ENCODE results near the gene SSTR3.

The SSTR3 gene

DNA sequence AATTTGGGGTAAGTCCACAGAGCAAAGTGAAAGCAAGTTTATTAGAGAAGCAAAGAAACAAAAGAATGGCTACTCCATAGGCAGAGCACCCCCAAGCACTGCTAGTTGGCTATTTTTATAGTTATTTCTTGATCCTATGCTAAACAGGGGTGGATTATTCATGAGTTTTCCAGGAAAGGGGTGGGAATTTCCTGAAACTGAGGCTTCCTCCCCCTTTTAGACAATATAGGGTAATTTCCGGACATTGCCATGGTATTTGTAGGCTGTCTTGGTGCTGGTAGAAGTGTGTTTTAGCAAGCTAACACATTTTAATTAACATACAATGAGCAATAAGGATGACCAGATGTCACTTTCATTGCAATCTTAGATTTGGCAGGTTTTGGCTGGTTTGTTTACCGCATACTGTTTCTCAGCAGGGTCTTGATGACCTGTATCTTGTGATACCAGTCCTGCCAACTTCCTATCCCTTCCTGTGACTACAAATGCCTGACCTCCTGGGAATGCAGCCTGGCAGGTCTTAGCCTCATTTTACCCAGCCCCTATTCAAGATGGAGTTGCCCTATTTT, 23.3 kb downstream of the SSTR3 start:
- H3K4me3 ChIP-seq (ENCODE audit: low read depth, low read length), result no peak overlapping the region
- no peak for DNase-seq (ENCODE audit: low read depth, low spot score)
- in situ Hi-C loops (cut with HindIII; ENCODE audit: low sequenced_read_pairs), result no loop called here
- TF ChIP-seq, protein P1, sequence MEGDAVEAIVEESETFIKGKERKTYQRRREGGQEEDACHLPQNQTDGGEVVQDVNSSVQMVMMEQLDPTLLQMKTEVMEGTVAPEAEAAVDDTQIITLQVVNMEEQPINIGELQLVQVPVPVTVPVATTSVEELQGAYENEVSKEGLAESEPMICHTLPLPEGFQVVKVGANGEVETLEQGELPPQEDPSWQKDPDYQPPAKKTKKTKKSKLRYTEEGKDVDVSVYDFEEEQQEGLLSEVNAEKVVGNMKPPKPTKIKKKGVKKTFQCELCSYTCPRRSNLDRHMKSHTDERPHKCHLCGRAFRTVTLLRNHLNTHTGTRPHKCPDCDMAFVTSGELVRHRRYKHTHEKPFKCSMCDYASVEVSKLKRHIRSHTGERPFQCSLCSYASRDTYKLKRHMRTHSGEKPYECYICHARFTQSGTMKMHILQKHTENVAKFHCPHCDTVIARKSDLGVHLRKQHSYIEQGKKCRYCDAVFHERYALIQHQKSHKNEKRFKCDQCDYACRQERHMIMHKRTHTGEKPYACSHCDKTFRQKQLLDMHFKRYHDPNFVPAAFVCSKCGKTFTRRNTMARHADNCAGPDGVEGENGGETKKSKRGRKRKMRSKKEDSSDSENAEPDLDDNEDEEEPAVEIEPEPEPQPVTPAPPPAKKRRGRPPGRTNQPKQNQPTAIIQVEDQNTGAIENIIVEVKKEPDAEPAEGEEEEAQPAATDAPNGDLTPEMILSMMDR (IDR thresholded peaks at IDR 0.05; ENCODE audit: low read depth, low read length), result no peak

DNA sequence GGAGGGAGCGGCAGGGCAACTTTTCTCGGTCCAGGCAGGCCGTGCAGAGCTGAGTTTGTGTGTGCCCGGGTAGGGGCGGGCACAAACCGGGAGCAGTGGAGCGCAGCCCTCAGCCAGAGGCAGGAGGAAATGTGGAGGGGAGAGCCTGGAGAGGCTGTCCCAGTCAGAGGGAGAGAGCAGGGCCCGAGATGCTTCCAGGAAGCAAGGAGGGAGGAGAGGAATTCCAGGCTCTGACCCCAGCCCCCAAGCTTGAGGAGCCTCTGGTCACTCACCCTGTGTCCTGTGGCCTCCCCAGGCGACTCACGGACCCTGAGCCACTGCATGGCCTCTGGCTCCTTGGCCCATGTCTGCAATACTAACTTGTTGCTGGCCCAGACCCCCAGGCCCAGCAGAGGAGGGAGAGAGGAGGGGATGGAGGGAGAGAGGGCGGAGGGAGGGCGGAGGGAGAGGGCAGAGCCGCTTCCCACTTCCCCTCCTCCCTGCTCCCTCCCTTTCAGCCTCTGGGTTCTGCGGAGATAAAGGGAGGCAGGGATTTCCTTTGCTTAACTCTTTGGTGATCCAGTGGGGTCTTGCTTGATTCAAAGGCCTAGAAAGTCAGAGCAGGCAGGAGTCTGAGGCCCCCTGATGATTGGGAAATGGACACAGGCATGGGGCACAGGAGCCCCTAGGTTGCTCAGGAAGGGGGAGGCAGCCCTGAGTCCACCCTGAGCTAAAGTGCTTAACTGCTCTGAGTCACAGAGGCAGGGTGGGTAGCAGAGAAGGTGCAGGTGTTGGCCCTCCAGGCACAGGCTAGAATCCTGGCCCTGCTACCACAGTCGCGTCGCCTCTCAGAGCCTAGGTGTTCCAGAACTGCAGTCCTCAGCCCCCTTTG, 24.2 kb downstream of the SSTR3 start, which contains the start of gene C1QTNF6:
C1QTNF6 (minus strand) TSS at position 357 of the 871 bp plus-strand sequence; CDS start at position 323, 34 bp downstream.
- in situ Hi-C loops (cut with HindIII; ENCODE audit: low sequenced_read_pairs), result no loop called here

DNA sequence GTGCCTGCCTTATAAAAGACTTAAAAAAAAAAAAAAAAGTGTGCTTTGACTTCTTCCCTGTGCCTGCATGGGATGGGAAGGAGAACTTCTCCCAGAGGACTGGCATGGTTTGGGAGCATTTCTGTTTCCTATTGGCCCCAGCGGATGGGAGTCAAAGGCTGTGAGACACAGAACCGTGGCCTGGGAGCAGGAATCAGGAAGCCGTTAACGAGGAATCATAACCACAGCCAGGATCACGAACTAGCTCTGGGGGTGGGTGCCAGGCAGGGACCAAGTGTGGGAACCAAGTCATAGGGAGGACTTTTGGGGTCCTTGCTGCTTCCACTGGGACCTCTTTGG, 24.8 kb downstream of the SSTR3 start:
- TF ChIP-seq, protein P1 (IDR thresholded peaks at IDR 0.05; ENCODE audit: low read depth, low read length), result no peak
- peak overlapping the region; percentile 16 for H3K4me3 ChIP-seq (ENCODE audit: low read depth, low read length)
- in situ Hi-C loops (cut with HindIII; ENCODE audit: low sequenced_read_pairs), result no loop called here
- DNase-seq (ENCODE audit: low read depth, low spot score), result no peak

More for the DNA sequence above, 24.2 kb downstream of the SSTR3 start, which contains the start of gene C1QTNF6:
- H3K4me3 ChIP-seq (ENCODE audit: low read depth, low read length), result peak within 1 kb of the TSS; percentile 16
- no peak for DNase-seq (ENCODE audit: low read depth, low spot score)
- TF ChIP-seq, protein P1 (IDR thresholded peaks at IDR 0.05; ENCODE audit: low read depth, low read length), result no peak

DNA sequence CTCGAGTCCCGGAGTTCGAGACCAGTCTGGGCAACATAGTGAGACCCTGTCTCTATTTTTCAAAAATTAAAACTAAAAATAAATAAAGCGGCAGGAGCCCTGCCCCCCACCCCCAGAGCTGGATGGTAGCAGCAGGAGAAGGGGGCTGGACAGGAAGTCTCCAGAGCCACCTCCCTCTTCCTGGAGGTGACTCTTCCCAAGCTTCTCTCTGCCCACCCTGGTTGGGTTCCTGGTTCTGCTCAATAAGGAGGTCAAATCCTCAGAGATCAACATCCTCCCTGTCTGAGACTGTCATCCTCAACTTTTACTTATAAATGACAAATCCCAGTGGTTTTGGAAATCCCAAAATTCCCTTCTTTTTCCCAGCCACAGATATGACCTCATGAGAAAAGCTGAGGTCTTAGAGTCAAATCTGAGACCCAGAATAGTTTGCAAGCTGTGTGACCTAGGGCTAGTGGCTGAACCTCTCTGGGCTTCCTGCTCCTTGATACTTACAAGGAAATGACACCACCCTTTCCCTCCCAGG, 25.2 kb downstream of the SSTR3 start:
- no peak for DNase-seq (ENCODE audit: low read depth, low spot score)

DNA sequence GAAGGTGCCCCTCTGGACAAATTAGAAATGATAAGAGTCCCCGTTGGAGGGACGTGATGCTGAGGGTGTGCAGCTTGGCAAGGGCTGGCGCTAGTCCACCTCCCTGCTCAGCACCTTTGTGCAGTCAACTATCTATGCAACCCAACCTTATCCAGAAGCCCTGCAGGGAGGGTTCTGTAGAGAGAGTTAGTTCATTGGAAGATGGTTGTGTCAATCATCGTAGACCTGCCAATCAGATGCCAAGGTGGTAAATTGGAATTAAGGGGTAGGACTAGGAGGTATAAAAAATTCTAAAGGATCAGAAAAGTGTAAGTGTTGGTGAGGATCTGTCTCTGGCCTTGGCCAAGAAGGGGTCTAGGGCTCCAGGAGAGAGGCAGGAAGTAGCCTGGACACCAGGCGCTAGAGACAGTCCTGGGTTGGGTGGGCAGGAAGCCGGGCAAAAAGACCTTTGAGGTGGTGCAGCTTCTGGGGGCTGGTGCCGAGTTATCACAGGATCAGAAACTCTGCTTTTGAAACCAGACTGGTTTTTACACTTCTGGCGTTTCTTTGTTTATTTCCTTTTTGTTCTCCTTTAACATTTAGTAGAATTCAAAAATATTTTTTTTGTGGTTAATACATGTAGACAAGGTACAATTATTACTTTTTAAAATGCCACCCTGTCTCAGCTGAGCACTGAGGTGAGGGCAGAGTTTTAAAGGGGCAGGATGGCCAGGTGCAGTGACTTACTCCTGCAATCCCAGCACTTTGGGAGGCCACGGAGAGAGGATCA, 25.9 kb downstream of the SSTR3 start:
- TF ChIP-seq, protein P1 (IDR thresholded peaks at IDR 0.05; ENCODE audit: low read depth, low read length), result no peak
- DNase-seq (ENCODE audit: low read depth, low spot score), result peak; percentile 81
- in situ Hi-C loops (cut with HindIII; ENCODE audit: low sequenced_read_pairs), result no loop called here
- H3K4me3 ChIP-seq (ENCODE audit: low read depth, low read length), result no peak overlapping the region

More for the DNA sequence above, 25.2 kb downstream of the SSTR3 start:
- TF ChIP-seq, protein P1 (IDR thresholded peaks at IDR 0.05; ENCODE audit: low read depth, low read length), result no peak
- in situ Hi-C loops (cut with HindIII; ENCODE audit: low sequenced_read_pairs), result no loop called here
- H3K4me3 ChIP-seq (ENCODE audit: low read depth, low read length), result peak overlapping the region; percentile 16

DNA sequence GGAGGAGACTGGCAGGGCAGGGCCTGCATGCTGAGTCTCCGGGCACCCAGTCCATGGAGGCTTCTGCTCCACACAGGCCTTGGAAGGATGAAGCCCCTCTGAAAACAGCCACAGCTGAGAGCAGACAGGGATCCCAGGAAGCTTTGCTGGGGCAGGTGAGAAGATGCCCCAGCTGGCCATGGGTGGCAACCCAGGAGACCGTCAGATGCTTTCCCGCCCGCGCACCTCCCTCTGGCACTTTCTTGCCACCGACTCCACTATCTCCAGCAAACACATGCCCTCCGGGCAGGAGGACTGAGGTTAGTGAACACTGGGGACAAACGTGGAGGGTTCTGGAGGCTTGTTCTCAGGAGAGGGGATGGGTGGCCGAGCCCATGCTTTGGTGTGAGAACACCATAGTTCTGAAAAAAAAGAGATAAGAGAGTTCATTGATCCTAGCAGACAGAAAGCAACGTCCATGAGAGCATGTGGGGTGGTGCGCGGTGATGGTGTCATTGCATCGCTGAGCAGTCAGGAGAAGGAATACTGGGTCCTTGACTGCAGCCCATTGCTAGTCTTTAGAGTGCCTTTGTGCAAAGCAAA, 26.5 kb downstream of the SSTR3 start:
- DNase-seq (ENCODE audit: low read depth, low spot score), result no peak
- in situ Hi-C loops (cut with HindIII; ENCODE audit: low sequenced_read_pairs), result no loop called here
- H3K4me3 ChIP-seq (ENCODE audit: low read depth, low read length), result no peak overlapping the region
- TF ChIP-seq, protein P1 (IDR thresholded peaks at IDR 0.05; ENCODE audit: low read depth, low read length), result no peak

Data from astrocyte of the spinal cord (primary cell).